Stimulated activated CD4-positive, alpha-beta T cell treated with anti-CD3 and anti-CD28 coated beads, Interleukin-15, amount 100 ng/mL, for 48 hours (primary cell): ENCODE measurements around the gene LEPR.

ENCODE experiments used
- DNase-seq, 2 donors: peaks; one replicate each; pipeline ENCODE4 v3.0.0-alpha.2; 2020; ENCODE audit warnings: low read depth in 2 of 2

Gene LEPR

GRCh38 chr1:65412256-65412983, 8.0 kb upstream of the LEPR start:
- no peak for DNase-seq

DNA sequence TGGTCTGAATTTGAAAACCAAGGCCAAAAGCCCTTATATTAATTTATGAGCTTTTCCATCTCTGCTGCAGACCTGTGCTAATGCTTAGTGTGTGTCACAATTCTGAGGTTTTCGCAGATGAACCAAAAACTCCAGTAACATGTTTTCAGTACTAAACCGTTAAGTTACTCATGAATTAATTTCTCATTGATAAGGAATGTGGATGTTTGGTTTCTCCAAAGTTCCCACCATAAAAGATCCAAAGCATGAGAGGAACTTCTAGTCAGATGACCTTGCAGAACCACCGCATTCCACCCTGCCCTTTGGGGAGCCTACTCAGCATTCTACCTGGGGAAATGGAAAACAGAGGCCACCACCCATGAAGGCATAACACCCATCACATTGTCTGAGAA, 7.5 kb upstream of the LEPR start:
- no peak for DNase-seq

GRCh38 chr1:65414538-65414937, 5.9 kb upstream of the LEPR start:
- no peak for DNase-seq

GRCh38 chr1:65416767-65417166, 3.7 kb upstream of the LEPR start:
- DNase-seq: no peak

- no peak for DNase-seq
Observed at GRCh38 chr1:65417729-65418128, 2.7 kb upstream of the LEPR start.

DNA sequence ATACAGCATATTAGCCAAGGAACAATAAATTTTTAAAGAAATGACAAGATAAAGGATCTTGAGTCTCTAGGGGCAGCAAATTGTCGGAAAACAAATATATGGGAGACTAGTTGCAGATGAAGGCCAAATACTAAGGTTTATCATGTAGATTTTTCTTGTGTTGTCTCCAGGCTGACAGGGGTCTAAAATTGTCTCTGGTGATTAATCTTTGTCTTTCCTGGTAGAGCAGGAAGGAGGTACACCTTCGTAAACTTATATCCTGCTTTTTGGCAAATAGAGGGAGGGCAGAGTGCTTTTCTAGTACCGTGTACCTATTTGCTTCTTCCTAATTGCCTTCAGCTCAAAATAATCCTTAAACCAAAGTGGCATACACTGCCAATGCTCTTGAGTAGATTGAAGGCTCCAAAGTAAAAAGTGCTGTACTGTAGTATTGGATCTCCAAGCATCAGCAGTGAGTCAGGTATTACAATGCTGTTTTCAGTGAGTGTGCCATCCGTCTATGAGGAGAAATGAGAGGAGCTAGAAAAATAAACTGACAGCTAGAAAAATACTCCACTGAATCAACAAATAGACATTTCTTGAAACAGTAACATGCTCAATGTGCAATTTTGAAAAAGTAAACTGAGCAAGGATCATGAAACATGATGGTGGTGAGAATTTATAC, 1.8 kb upstream of the LEPR start:
- DNase-seq: no peak

DNA sequence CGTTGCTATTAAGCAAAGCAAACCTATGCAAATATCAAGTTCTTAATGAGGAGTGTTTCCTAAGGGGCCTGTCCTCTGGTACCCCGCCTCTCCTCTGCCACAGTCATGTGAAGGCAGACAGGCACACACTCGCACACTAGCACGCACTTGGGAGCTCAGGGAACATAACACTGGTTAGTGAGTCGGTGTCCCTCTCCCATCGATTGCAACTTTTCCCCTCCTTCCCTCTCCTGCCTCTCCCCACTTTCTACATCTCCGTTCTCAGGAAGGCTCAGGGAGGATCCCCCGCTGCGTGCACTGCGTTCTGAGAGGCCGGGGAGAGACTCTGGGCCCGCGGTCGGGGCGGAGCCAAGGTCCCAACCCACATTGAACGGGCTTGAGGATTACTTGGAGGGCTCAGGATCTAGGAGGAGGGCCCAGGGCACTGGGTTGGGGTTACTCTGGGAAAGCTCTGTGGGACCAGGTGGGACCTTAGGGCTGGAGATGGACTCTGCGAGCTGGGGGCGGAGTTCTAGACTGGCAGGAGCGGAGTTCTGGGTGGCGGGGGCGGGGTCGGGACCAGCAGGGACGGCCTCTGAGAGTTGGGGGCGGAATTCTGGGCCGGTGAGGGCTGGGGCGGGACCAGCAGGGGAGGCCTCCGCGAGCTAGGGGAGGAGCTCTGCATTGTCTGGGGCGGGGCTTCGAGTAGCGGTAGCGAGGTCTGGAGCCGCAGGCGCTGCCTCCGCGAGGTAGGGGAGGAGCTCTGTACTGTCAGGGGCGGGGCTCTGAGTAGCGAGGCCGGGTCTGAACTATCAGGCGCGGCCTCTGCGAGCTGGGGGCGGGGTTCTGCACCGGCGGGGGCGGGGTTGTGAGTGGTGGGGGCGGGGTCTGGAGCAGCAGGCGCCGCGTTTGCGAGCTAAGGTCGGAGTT, 533 bp upstream of the LEPR start:
- peak; percentile 98 to 99 for DNase-seq

DNA sequence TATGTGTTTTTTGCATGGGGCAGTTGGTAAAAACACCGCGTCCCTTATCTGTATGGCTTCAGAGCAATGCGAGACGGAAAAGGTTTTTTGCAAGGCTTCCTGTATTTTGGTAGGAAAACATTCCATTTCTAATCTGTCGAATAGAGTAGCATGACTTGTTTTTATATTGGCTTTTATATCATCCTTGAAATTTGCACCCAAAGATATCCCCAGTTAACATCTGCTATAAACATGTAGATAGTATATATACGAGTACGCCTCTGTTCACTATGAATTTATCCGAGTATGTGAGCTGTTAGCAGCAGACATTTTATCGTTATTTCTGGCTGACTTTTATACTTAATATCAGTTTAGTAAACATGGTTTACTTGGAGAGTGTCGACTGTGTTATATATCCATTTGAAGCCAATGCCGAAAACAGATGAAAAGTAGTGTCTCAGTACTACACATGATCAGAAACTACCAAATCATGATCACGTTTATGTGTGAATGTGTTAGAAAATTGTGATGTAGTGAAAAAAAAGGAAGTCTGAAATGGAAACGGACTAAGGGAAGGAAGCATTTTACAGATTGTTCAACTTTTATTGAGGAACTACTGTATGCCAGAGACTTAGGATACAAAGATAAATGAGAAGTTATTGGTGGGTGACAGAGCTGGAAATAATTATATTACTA, 1.0 kb downstream of the LEPR start:
- no peak for DNase-seq

- no peak for DNase-seq
Observed at GRCh38 chr1:65422241-65423203, 2.1 kb downstream of the LEPR start.

GRCh38 chr1:65423884-65424572, 3.6 kb downstream of the LEPR start:
- no peak for DNase-seq

DNA sequence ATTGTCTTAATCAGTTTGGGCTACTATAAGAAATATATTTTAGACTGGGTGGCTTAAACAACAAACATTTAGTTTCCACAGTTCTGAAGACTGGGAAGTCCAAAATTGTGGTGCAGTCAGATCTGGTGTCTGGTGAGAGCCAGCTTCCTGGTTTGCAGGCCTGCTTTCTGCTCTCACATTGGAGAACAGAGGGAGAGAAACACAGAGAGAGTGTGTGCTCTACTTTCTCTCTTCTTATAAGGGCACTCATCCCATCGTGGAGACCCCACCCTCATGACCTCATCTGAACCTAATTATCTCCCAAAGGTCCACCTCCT, 4.1 kb downstream of the LEPR start:
- DNase-seq: no peak

DNA sequence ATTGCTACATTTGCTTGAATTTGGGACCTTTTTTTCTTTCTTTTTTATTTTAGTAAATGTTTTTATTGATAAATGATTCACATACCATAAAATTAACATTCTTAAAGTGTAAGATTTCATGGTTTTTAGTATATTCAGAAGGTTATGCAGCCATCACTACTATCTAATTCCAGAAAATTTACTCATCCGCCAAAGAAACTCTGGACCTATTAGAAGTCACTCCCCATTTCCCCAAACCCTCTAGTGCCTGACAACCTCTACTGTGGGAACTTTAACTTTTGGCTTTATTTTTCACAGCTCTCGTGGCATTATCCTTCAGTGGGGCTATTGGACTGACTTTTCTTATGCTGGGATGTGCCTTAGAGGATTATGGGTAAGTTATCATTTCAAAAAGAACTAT, 4.5 kb downstream of the LEPR start:
- no peak for DNase-seq

GRCh38 chr1:65425697-65426096, 5.2 kb downstream of the LEPR start:
- no peak for DNase-seq

DNA sequence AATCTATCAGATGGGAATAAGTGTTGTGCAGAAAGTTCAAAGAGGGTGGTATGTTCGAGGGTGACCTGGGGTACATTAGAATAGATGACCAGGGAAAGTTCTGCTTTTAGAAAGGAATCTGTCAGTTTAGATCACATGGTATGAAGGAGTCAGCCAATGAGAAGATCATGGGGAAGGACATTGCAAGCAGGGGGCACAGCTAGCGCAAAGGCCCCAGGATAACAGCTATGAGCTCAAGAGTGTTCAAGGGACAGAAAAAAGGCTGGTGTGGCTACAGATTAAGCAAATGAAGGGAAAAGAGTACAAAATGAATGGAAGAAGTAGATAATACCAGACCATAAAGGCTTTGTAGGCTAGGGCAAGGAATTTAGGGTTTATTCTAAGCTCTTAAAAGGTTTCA, 8.6 kb downstream of the LEPR start:
- no peak for DNase-seq

GRCh38 chr1:65429806-65430205, 9.3 kb downstream of the LEPR start:
- DNase-seq: no peak

GRCh38 chr1:65431111-65431705, 10.7 kb downstream of the LEPR start:
- no peak for DNase-seq

GRCh38 chr1:65432918-65433317, 12.4 kb downstream of the LEPR start:
- no peak for DNase-seq

GRCh38 chr1:65434255-65434654, 13.8 kb downstream of the LEPR start:
- no peak for DNase-seq

- DNase-seq: no peak
Observed at GRCh38 chr1:65434760-65435159, 14.3 kb downstream of the LEPR start.

- no peak for DNase-seq
Observed at GRCh38 chr1:65435987-65436386, 15.5 kb downstream of the LEPR start.
